Fibroblast of peridontal ligament (primary cell): ENCODE results near the gene EPHX1.
A peak's percentile ranks its signal among the peaks of the same experiment; 100 is the strongest.
"Not testable (repeated sequence)": the region's sequence is repeated elsewhere in the genome, so short reads cannot be mapped to it uniquely, and the experiment has no call there.

ENCODE experiments used
- DNase-seq: peaks from one replicate; pipeline ENCODE4 v3.0.0-alpha.2; 2010; ENCODE audit errors: extremely low read depth

EPHX1 gene

GRCh38 chr1:225816643-225817538, 7.0 kb downstream of the EPHX1 start:
- peak; percentile 44 for DNase-seq

- peak; percentile 96 for DNase-seq
These were observed 7.7 kb downstream of the EPHX1 start for GRCh38 chr1:225817611-225818061.

- DNase-seq, result no peak
These were observed 8.3 kb downstream of the EPHX1 start for GRCh38 chr1:225818229-225818628.

- DNase-seq, result no peak
These were observed 9.6 kb downstream of the EPHX1 start for GRCh38 chr1:225819346-225820192.

DNA sequence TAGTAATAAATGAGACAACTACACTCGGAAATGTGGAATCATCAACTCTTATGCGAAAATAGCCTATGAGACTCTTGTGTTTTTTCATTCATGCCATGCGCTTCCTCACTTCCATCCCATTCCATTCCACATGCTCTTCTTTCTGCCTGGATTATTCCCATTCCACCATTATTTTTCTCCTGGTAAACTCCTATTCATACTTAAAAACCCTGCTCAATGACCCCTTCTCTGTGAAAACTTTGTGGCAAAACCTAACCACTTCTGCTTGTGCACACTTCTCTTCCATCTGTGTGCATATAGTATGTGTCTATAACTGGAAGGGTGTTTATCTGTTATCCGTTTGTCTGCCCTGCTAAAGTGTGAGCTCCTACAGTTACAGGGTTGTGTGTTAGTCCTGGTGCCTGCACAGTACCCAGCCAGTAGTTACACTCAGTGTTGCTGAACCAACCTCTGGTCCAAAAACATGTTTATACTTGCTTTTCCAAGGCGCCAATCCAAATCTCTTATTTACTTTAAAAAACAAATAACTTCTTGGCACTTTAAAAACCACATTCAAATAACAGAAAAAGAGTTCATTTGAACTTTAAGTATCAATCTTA, 10.7 kb downstream of the EPHX1 start:
- peak; percentile 51 for DNase-seq

DNA sequence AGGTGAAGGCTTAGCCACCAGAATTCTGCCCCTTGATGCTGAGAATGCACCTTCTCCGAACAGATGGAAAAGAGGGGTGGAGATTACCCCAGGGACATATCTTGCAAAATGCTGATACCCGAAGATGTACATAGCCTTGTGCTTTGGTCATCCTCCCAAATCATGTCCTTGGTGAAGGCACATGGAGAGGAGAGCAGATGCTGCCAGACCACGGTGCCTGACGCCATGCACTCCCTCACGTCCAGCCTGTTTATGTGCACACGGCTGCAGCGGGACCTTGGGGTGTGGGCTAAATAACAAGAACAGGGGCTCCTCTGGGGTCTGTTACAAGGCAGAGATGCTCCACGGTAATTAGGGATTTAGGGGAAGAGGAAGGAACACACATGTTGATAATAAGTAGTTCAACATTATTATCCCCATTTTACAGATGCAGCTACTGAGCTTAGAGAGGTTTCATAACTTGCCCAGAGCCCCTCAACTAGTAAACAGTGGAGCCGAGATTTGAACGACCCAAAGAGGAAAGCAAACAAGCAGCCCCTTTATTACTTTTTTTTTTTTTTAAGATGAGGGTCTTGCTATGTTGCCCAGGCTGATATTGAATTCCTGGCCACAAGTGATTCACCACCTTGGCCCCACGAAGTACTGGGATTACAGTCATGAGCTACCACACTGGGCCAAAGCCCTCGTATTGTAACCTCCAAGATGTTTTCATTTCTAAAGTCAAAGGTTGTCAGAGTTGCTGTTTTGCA, 12.9 kb downstream of the EPHX1 start:
- no peak for DNase-seq

DNA sequence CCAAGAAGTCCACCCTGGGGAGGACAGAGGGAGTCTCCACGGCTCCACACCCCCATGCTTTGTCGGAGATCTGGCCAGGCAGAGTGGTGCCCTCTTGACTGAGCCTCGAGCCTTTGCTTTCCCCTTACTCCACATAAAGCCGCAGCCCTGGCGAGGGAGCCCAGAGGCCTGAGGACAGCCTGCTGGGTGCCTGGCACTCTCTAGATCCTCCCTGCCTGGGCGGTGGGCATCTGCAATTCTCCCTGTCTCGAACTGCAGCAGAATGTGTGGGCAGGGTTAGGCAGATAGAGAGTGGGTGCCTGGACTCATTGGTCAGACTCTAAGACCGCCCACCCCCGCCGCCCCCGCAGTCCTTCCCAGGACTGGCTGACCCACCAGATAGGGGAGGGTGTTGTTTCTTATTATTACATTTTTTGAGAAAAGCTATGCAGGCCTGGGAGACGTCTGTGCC, 13.9 kb downstream of the EPHX1 start:
- no peak for DNase-seq

DNA sequence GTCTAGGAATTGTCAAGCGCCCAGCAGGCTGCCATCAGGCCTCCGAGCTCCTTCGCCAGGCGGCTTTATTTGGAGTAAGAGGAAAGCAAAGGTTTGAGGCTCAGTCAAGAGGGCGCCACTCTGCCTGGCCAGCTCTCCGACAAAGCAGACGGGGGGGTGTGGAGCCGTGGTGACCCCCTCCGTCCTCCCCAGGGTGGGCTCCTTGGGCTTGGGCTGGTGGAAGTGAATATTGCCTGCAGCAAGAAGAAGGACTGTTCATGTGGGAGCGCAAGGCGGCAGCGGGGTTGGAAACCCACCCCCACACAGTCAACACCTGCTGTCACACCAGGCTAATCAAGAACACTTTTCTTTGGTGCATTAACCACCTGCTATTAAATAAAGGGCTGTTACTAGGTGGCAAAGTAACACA, 14.6 kb downstream of the EPHX1 start:
- DNase-seq, result no peak

DNA sequence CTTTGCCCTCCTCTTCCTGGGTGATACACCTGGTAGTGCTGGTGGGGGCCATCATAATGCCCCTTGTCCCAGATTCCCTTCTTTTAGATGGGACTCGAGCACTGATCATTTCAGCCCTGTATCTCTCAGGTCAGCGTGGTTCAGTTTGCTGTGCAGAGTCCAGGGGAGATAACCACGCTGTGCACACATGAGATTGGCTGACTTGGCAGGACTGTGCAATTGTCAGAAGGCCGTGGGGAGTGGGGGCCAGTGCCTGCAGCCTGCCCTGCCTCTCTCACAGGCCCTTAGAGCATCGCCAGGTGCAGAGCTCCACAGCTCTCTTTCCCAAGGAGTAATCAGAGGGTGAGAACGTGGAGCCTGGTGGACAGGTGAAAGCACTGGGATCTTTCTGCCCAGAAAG, 15.2 kb downstream of the EPHX1 start:
- no peak for DNase-seq

GRCh38 chr1:225825607-225826007, 15.7 kb downstream of the EPHX1 start:
- DNase-seq, result no peak

GRCh38 chr1:225827076-225827475, 17.2 kb downstream of the EPHX1 start:
- DNase-seq, result no peak

DNA sequence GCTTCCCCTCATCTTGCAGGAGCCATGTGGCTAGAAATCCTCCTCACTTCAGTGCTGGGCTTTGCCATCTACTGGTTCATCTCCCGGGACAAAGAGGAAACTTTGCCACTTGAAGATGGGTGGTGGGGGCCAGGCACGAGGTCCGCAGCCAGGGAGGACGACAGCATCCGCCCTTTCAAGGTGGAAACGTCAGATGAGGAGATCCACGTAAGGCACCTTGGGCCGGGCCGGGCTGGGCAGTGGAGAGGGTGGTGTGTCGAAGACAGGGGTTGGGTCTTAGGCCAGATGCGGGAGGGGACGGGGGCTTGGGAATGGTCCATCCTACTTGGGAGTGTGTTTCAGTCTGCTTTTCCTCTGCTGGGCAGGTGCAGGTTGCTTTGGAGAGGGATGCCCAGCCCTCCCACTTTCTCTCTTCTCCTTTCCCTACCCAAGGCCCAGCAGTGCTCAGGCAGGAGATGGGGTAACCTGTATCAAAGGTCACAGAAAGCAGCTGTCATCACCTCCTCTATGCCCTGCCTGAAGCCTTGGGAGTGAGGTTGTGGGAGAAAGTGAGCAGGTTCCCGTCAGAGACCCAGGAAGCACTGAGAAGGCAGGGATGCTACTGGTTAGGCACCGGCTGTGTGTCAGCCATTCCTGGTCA, 18.9 kb downstream of the EPHX1 start:
- DNase-seq, result no peak

GRCh38 chr1:225830841-225831240, 20.9 kb downstream of the EPHX1 start:
- DNase-seq, result no peak

GRCh38 chr1:225834417-225835329, 24.7 kb downstream of the EPHX1 start:
- peak; percentile 99 for DNase-seq

DNA sequence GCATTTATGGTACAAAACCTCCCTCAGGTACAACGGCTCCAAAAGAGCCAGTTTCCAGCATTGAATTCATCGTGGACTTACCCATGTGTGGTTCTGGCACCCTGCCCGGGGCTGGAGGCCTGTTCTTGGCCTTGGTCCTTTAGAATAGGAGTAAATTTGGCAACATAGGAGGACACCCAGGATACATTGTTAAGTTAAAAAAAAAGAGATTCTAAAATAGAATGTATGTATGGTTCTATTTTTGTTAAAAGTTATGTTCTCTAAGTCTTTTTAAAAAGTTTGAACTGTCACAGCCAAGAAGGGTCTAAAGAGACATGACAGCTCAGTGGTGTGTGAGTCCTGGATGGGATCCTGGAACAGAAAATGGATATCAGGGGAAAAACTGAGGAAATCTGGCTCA, 25.9 kb downstream of the EPHX1 start:
- peak; percentile 79 for DNase-seq

GRCh38 chr1:225836296-225836695, 26.4 kb downstream of the EPHX1 start:
- DNase-seq, result not testable (repeated sequence)

- no peak for DNase-seq
These were observed 28.9 kb downstream of the EPHX1 start for GRCh38 chr1:225838793-225839192.

GRCh38 chr1:225840223-225840610, 30.3 kb downstream of the EPHX1 start:
- DNase-seq, result no peak

GRCh38 chr1:225840713-225841112, 30.8 kb downstream of the EPHX1 start:
- no peak for DNase-seq

DNA sequence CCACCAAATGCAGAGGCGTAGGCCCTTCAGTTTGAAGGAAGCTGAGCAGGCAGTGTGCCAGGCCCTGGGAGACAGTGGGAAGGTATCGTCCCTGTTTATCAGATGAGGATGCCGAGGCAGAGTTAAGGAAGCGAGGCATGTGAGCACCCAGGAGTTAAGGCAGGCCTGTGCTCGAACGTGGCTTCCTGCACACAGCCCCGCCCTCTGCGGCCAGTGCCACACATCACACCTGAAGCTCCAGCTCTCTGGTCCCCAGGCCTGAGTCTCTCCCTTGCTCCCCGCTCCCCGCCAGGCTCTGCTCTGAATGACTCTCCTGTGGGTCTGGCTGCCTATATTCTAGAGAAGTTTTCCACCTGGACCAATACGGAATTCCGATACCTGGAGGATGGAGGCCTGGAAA, 32.1 kb downstream of the EPHX1 start:
- DNase-seq, result no peak
